ENCODE measurements around the gene CHMP5. TPM values are rescaled to one million over a fixed set of nuclear protein-coding genes. Genes with fewer than 3 reads are reported as not detected.
"Not testable (repeated sequence)": the region's sequence is repeated elsewhere in the genome, so short reads cannot be mapped to it uniquely, and the experiment has no call there.

The CHMP5 gene
- total RNA-seq, 1 donor, result 81.6 TPM

DNA sequence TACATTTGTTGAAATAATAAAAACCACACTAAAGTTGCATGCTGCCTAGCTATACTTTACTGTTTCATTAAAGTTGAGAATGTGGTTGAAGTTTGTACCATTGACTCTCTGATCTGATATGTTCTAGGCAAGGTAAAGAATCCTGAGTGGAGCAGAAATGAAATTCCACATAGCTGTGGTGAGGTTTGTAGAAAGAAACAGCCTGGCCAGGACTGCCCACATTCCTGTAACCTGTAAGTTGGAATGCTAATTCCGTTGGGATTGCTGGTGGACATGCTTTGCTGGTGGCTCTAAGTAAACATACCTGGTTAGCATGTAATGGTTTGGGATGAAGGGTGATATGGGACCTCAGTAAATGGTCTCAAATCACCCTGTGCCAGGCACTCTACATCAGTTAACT, 42.2 kb downstream of the CHMP5 start:
- TF ChIP-seq CTCF (IDR thresholded peaks at IDR 0.05; ENCODE audit: insufficient read depth, low read depth, low read length), result no peak
- H3K4me3 ChIP-seq (ENCODE audit: low read depth, low read length), result no peak overlapping the region
- no peak for DNase-seq (ENCODE audit: low read depth)

- H3K4me3 ChIP-seq (ENCODE audit: low read depth, low read length), result no peak overlapping the region
- no peak for DNase-seq (ENCODE audit: low read depth)
- TF ChIP-seq CTCF (IDR thresholded peaks at IDR 0.05; ENCODE audit: insufficient read depth, low read depth, low read length), result no peak
Measured at GRCh38 chr9:33309903-33310302, 45.1 kb downstream of the CHMP5 start.

- H3K4me3 ChIP-seq (ENCODE audit: low read depth, low read length), result no peak overlapping the region
- no peak for DNase-seq (ENCODE audit: low read depth)
- no peak for TF ChIP-seq CTCF (IDR thresholded peaks at IDR 0.05; ENCODE audit: insufficient read depth, low read depth, low read length)
Measured at GRCh38 chr9:33310748-33311147, 45.9 kb downstream of the CHMP5 start.

GRCh38 chr9:33311953-33312352, 47.1 kb downstream of the CHMP5 start:
- TF ChIP-seq CTCF (IDR thresholded peaks at IDR 0.05; ENCODE audit: insufficient read depth, low read depth, low read length), result no peak
- no peak overlapping the region for H3K4me3 ChIP-seq (ENCODE audit: low read depth, low read length)
- DNase-seq (ENCODE audit: low read depth), result peak; percentile 33

- DNase-seq (ENCODE audit: low read depth), result peak; percentile 77
- no peak for TF ChIP-seq CTCF (IDR thresholded peaks at IDR 0.05; ENCODE audit: insufficient read depth, low read depth, low read length)
- H3K4me3 ChIP-seq (ENCODE audit: low read depth, low read length), result no peak overlapping the region
Measured at GRCh38 chr9:33315371-33315770, 50.5 kb downstream of the CHMP5 start.

DNA sequence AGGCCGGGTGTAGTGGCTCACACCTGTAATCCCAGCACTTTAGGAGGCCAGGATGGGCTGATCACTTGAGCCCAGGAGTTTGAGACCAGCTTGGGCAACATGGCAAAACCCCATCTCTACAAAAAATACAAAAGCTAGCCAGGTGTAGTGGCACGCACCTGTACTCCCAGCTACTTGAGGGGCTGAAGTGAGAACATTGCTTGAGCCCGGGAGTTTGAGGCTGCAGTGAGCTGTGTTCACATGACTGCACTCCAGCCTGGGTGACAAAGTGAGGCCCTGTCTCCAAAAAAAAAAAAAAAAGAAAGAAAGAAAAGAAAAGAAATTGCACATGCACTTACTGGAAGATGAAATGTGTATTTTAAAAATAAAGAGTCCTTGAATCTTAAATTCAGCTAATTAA, 52.3 kb downstream of the CHMP5 start:
- not testable (repeated sequence) for DNase-seq (ENCODE audit: low read depth); H3K4me3 ChIP-seq (ENCODE audit: low read depth, low read length)

DNA sequence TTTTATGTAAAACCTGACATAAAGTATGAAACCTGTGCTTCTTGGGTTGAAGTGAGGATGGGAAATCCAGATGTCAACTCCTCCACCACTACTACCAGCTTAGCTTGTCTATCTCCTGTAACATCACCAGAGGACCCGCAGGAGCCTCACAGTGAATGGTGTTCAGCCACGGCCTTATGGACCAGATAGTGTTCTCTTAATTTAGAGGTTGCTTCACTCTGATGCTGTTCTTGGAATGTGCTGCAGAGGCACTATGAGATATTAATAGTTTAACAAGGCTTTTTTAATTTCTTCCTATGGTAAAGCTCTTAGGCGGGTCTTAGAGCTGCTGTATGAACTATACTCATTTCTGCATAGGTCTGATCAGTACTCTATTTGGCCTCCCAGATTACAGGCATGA, 53.4 kb downstream of the CHMP5 start:
- no peak for TF ChIP-seq CTCF (IDR thresholded peaks at IDR 0.05; ENCODE audit: insufficient read depth, low read depth, low read length)
- peak; percentile 55 for DNase-seq (ENCODE audit: low read depth)
- H3K4me3 ChIP-seq (ENCODE audit: low read depth, low read length), result no peak overlapping the region
